Spleen (tissue), 11 donors: ENCODE data around the gene NKAIN2. TPM values are rescaled to one million over a fixed set of nuclear protein-coding genes. Genes with fewer than 3 reads are reported as not detected.

Source experiments
- DNase-seq: peaks from one replicate; pipeline ENCODE4 v3.0.0-alpha.2; 2020
- H3K27ac ChIP-seq, 8 donors: fragments of 200-600 bp; sonication (generic) in 7 of 8; 1 replicate in 4 of 8; 2 replicates in 4 of 8; pipeline versions ENCODE4 v1.5.0 to v1.8.0; 2016 to 2021; ENCODE audit warnings: inconsistent platforms in 4 of 8, mild to moderate bottlenecking in 4 of 8, moderate library complexity in 1 of 8
- H3K27me3 ChIP-seq, 7 donors: fragments of 200-600 bp; sonication (generic) in 6 of 7; replicated peaks in 1 of 7; 1 replicate in 4 of 7; 2 replicates in 3 of 7; pipeline versions ENCODE4 v1.5.0 to v1.8.0; 2016 to 2021; ENCODE audit warnings: inconsistent platforms in 3 of 7, mild to moderate bottlenecking in 1 of 7
- H3K36me3 ChIP-seq, 6 donors: fragments of 200-600 bp; sonication (generic) in 5 of 6; 1 replicate in 4 of 6; 2 replicates in 2 of 6; pipeline versions ENCODE4 v1.5.0 to v1.8.0; 2016 to 2021; ENCODE audit warnings: inconsistent platforms in 2 of 6
- H3K4me1 ChIP-seq, 6 donors: fragments of 200-600 bp; sonication (generic) in 5 of 6; 1 replicate in 3 of 6; 2 replicates in 3 of 6; pipeline versions ENCODE4 v1.5.0 to v1.8.0; 2016 to 2021; ENCODE audit warnings: inconsistent platforms in 3 of 6
- H3K4me3 ChIP-seq, 8 donors: fragments of 200-600 bp; sonication (generic) in 7 of 8; 1 replicate in 4 of 8; 2 replicates in 4 of 8; pipeline versions ENCODE4 v1.5.0 to v1.8.0; 2016 to 2021; ENCODE audit warnings: inconsistent platforms in 4 of 8, mild to moderate bottlenecking in 4 of 8, moderate library complexity in 2 of 8
- H3K9me3 ChIP-seq, 8 donors: fragments of 200-600 bp; sonication (generic) in 7 of 8; 1 replicate in 4 of 8; 2 replicates in 4 of 8; pipeline versions ENCODE4 v1.5.0 to v1.8.0; 2016 to 2021; ENCODE audit warnings: inconsistent platforms in 4 of 8
- CTCF ChIP-seq, 11 experiments: fragments of 200-600 bp in 7 of 11; fragments of 450-650 bp in 4 of 11; sonication (generic) in 4 of 11; IDR thresholded peaks in 8 of 11; conservative IDR thresholded peaks in 3 of 11; 1 replicate in 7 of 11; 2 replicates in 4 of 11; pipeline versions ENCODE4 v1.4.0 to v1.8.0; 2016 to 2021; ENCODE audit warnings: antibody characterized with exemption in 11 of 11, inconsistent platforms in 4 of 11, mild to moderate bottlenecking in 1 of 11
- POLR2A ChIP-seq, 3 donors: fragments of 450-650 bp; IDR thresholded peaks; one replicate each; pipeline ENCODE4 v1.5.1; 2017; ENCODE audit warnings: antibody characterized with exemption in 3 of 3, mild to moderate bottlenecking in 1 of 3
- POLR2AphosphoS5 ChIP-seq, 3 donors: sonication (generic); formaldehyde crosslinking; IDR thresholded peaks; one replicate each; pipeline ENCODE4 v1.5.1; 2017; ENCODE audit warnings: antibody characterized with exemption in 3 of 3
- WGBS, 5 donors: extraction: QIAGEN DNeasy Blood & Tissue Kit in 3 of 5; methylation state at CpG; one replicate each; pipeline versions ENCODE4 v1.1.5 to v1.1.7; 2013 to 2018; 5-methylcytosine and 5-hydroxymethylcytosine counted together
- intact Hi-C: fragments of 100-400 bp; cut with DNase I; formaldehyde crosslinking; loops from one replicate; pipeline ENCODE4 v1.15.0; 2023; ENCODE audit warnings: low total_unique reads
- polyA plus RNA-seq, 3 donors: library from polyadenylated mRNA; stranded (reverse); fragments of 200-250 nt; gene quantifications; one replicate each; pipeline ENCODE4 v1.2.1, GENCODE V29; 2013
- total RNA-seq, 7 donors: library from RNA; depleted of rRNA in 3 of 7; stranded (reverse); fragments of >200 nt in 3 of 7; fragmentation: NEBNext Ultra II Directional in 4 of 7; extraction: Animal tissue kit (Norgen Biotek cat#: 25700) in 4 of 7; gene quantifications; one replicate each; pipeline versions ENCODE4 v1.1.0 to v1.2.1, GENCODE V29; 2016 to 2021
- donor health status: healthy with polysubstance abuse.
- donor health status: DM: no; HTN: no; CAD: no; lungs with moderate emphysema.
- donor health status: DM: no; HTN: no; CAD: no.
- donor health status: Bipolar disorder and iron deficiency.
- donor health status: healthy.
- donor health status: DM: no; HTN: no; CAD: no.
- donor health status: DM: yes; HTN: yes; CAD: no.

The NKAIN2 gene
- total and polyA plus RNA-seq, 10 donors, result 0.13 to 0.51 (median 0.18) TPM; not detected in 4

GRCh38 chr6:124819346-124819745 is 1015.7 kb downstream of the NKAIN2 start:
- intact Hi-C loops, result no loop called here
- TF ChIP-seq POLR2A (IDR thresholded peaks at IDR 0.05), result no peak
- no peak for TF ChIP-seq CTCF (IDR thresholded peaks at IDR 0.05 in 8 of 11, conservative IDR thresholded peaks at IDR 0.05 in 3 of 11)
- H3K36me3 ChIP-seq, result no peaks in the 10 kb centered on the region
- H3K27ac ChIP-seq, result peak overlapping the region in 4 of 8 donors; percentile 6 to 59 (median 44)
- 33 to 56% (median 46%) methylated on average over 4 of the region's 4 CpGs for WGBS, 5 donors
- no peak overlapping the region for H3K4me3 ChIP-seq
- no peaks in the 10 kb centered on the region for H3K27me3 ChIP-seq
- peaks cover 0 to 4% (median 0%) of the 10 kb centered on the region in 6 donors for H3K4me1 ChIP-seq
- H3K9me3 ChIP-seq, result no peaks in the 10 kb centered on the region
- no peak for DNase-seq

GRCh38 chr6:124822204-124822613 is 1018.5 kb downstream of the NKAIN2 start:
- DNase-seq, result no peak

GRCh38 chr6:124822721-124823120 is 1019.1 kb downstream of the NKAIN2 start:
- H3K27me3 ChIP-seq, result no peaks in the 10 kb centered on the region
- no peaks in the 10 kb centered on the region for H3K36me3 ChIP-seq
- H3K4me1 ChIP-seq, result peaks cover 0 to 4% (median 0%) of the 10 kb centered on the region in 6 donors
- WGBS, 5 donors, result 78 to 93% (median 89%) methylated on average over 3 of the region's 3 CpGs
- TF ChIP-seq POLR2A (IDR thresholded peaks at IDR 0.05) (no peak), POLR2AphosphoS5 (IDR thresholded peaks at IDR 0.05) (no peak), CTCF (IDR thresholded peaks at IDR 0.05 in 8 of 11, conservative IDR thresholded peaks at IDR 0.05 in 3 of 11) (no peak)
- H3K4me3 ChIP-seq, result no peak overlapping the region
- intact Hi-C loops, result no loop called here
- DNase-seq, result no peak
- H3K27ac ChIP-seq, result no peak overlapping the region
- no peaks in the 10 kb centered on the region for H3K9me3 ChIP-seq

More at GRCh38 chr6:124822204-124822613, 1018.5 kb downstream of the NKAIN2 start:
- Histone ChIP-seq H3K27ac (no peak overlapping the region), H3K27me3 (no peaks in the 10 kb centered on the region), H3K4me1 (peaks cover 0 to 4% (median 0%) of the 10 kb centered on the region in 6 donors), H3K9me3 (no peaks in the 10 kb centered on the region), H3K36me3 (no peaks in the 10 kb centered on the region), H3K4me3 (no peak overlapping the region)
- TF ChIP-seq CTCF (IDR thresholded peaks at IDR 0.05 in 8 of 11, conservative IDR thresholded peaks at IDR 0.05 in 3 of 11), result no peak
- TF ChIP-seq POLR2AphosphoS5 (IDR thresholded peaks at IDR 0.05), result no peak
- intact Hi-C loops, result no loop called here

GRCh38 chr6:124823240-124824111 is 1019.8 kb downstream of the NKAIN2 start:
- intact Hi-C loops, result no loop called here
- H3K9me3 ChIP-seq, result no peaks in the 10 kb centered on the region
- no peak overlapping the region for H3K27ac ChIP-seq
- no peak for DNase-seq
- peaks cover 0 to 4% (median 0%) of the 10 kb centered on the region in 6 donors for H3K4me1 ChIP-seq
- no peak overlapping the region for H3K4me3 ChIP-seq
- 69 to 80% (median 76%) methylated on average over 14 of the region's 14 CpGs for WGBS, 5 donors
- H3K27me3 ChIP-seq, result no peaks in the 10 kb centered on the region
- no peak for TF ChIP-seq CTCF (IDR thresholded peaks at IDR 0.05 in 8 of 11, conservative IDR thresholded peaks at IDR 0.05 in 3 of 11)
- H3K36me3 ChIP-seq, result no peaks in the 10 kb centered on the region
